SK-N-SH treated with all-trans-retinoic acid at 6 μM for 48 hours (cell line): ENCODE measurements around the gene ALOX15B.

Experiments
- ATAC-seq: fragments of 200-7000 bp; cut with Tn5 transposase; 3 replicates; pipeline ENCODE4 v1.9.1; 2020; ENCODE audit warnings: mild to moderate bottlenecking, moderate library complexity
- ARNTL ChIP-seq: fragments of 450-650 bp; formaldehyde crosslinking; IDR thresholded peaks from 2 replicates; pipeline ENCODE4 v1.5.0; 2020; ENCODE audit warnings: low read depth, mild to moderate bottlenecking, moderate library complexity, borderline replicate concordance
- BACH2 ChIP-seq: fragments of 250-450 bp; sonication (Bioruptor Pico); IDR thresholded peaks from 2 replicates; pipeline ENCODE4 v1.9.0; 2021; ENCODE audit warnings: mild to moderate bottlenecking, borderline replicate concordance
- ESRRG ChIP-seq: fragments of 250-450 bp; sonication (Bioruptor Pico); IDR thresholded peaks from 2 replicates; pipeline ENCODE4 v1.6.1; 2021; ENCODE audit warnings: mild to moderate bottlenecking
- GLIS3 ChIP-seq: fragments of 250-450 bp; sonication (Bioruptor Pico); IDR thresholded peaks from 2 replicates; pipeline ENCODE4 v1.5.0; 2020; ENCODE audit warnings: mild to moderate bottlenecking, moderate library complexity
- ISL1 ChIP-seq: fragments of 250-450 bp; sonication (Bioruptor Pico); IDR thresholded peaks from 2 replicates; pipeline ENCODE4 v2.1.2; 2022; ENCODE audit warnings: mild to moderate bottlenecking, moderate library complexity
- OSR1 ChIP-seq: fragments of 250-450 bp; sonication (Bioruptor Pico); IDR thresholded peaks from 2 replicates; pipeline ENCODE4 v1.8.0; 2022; ENCODE audit warnings: moderate library complexity, mild to moderate bottlenecking, inconsistent platforms
- PPARA ChIP-seq: fragments of 250-450 bp; sonication (Bioruptor Pico); IDR thresholded peaks from 2 replicates; pipeline ENCODE4 v1.5.0; 2020; ENCODE audit warnings: mild to moderate bottlenecking, borderline replicate concordance
- RARB ChIP-seq: fragments of 250-450 bp; sonication (Bioruptor Pico); IDR thresholded peaks from 2 replicates; pipeline ENCODE4 v1.8.0; 2021; ENCODE audit warnings: mild to moderate bottlenecking, moderate library complexity
- SNAI2 ChIP-seq: fragments of 250-450 bp; sonication (Bioruptor Pico); IDR thresholded peaks from 2 replicates; pipeline ENCODE4 v1.5.0; 2020; ENCODE audit warnings: mild to moderate bottlenecking, moderate library complexity
- TCF4 ChIP-seq: fragments of 250-450 bp; sonication (Bioruptor Pico); IDR thresholded peaks from 2 replicates; pipeline ENCODE4 v1.8.0; 2021; ENCODE audit warnings: mild to moderate bottlenecking, moderate library complexity, borderline replicate concordance
- TOX ChIP-seq: fragments of 250-450 bp; sonication (Bioruptor Pico); IDR thresholded peaks from 2 replicates; pipeline ENCODE4 v1.8.0; 2021; ENCODE audit warnings: mild to moderate bottlenecking, moderate library complexity, borderline replicate concordance
- ZFP3 ChIP-seq: fragments of 250-450 bp; sonication (Bioruptor Pico); IDR thresholded peaks from 2 replicates; pipeline ENCODE4 v1.5.0; 2020; ENCODE audit warnings: mild to moderate bottlenecking, moderate library complexity
- ZFP30 ChIP-seq: fragments of 450-650 bp; formaldehyde crosslinking; IDR thresholded peaks from 2 replicates; pipeline ENCODE4 v1.5.0; 2022; ENCODE audit warnings: mild to moderate bottlenecking, moderate library complexity
- ZNF565 ChIP-seq: fragments of 450-650 bp; formaldehyde crosslinking; conservative IDR thresholded peaks from 2 replicates; pipeline ENCODE4 v1.5.0; 2020; ENCODE audit warnings: low read depth, mild to moderate bottlenecking, moderate library complexity
- ZNF70 ChIP-seq: fragments of 450-650 bp; formaldehyde crosslinking; IDR thresholded peaks from 2 replicates; pipeline ENCODE4 v1.5.0; 2020; ENCODE audit warnings: mild to moderate bottlenecking, moderate library complexity
- ZNF8 ChIP-seq: fragments of 450-650 bp; formaldehyde crosslinking; IDR thresholded peaks from 2 replicates; pipeline ENCODE4 v1.5.0; 2020; ENCODE audit warnings: mild to moderate bottlenecking, moderate library complexity
- TF ChIP-seq, protein P1 (sequence below): fragments of 250-450 bp; sonication (Bioruptor Pico); IDR thresholded peaks from 2 replicates; pipeline ENCODE4 v1.5.1; 2021; ENCODE audit warnings: mild to moderate bottlenecking, moderate library complexity
- TF ChIP-seq, protein P2 (sequence below): fragments of 250-450 bp; sonication (Bioruptor Pico); IDR thresholded peaks from 2 replicates; pipeline ENCODE4 v1.8.0; 2021; ENCODE audit warnings: low read depth, mild to moderate bottlenecking, moderate library complexity, borderline replicate concordance
- TF ChIP-seq, protein P3 (sequence below): fragments of 250-450 bp; sonication (Bioruptor Pico); IDR thresholded peaks from 2 replicates; pipeline ENCODE4 v1.8.0; 2020; ENCODE audit warnings: mild to moderate bottlenecking, moderate library complexity, borderline replicate concordance
- TF ChIP-seq, protein P4 (sequence below): fragments of 250-450 bp; sonication (Bioruptor Pico); IDR thresholded peaks from 2 replicates; pipeline ENCODE4 v1.5.1; 2020; ENCODE audit warnings: low read depth, mild to moderate bottlenecking, moderate library complexity
- TF ChIP-seq, protein P5 (sequence below): fragments of 250-450 bp; sonication (Bioruptor Pico); IDR thresholded peaks from 2 replicates; pipeline ENCODE4 v1.5.0; 2020; ENCODE audit warnings: mild to moderate bottlenecking, moderate library complexity

The ALOX15B gene

DNA sequence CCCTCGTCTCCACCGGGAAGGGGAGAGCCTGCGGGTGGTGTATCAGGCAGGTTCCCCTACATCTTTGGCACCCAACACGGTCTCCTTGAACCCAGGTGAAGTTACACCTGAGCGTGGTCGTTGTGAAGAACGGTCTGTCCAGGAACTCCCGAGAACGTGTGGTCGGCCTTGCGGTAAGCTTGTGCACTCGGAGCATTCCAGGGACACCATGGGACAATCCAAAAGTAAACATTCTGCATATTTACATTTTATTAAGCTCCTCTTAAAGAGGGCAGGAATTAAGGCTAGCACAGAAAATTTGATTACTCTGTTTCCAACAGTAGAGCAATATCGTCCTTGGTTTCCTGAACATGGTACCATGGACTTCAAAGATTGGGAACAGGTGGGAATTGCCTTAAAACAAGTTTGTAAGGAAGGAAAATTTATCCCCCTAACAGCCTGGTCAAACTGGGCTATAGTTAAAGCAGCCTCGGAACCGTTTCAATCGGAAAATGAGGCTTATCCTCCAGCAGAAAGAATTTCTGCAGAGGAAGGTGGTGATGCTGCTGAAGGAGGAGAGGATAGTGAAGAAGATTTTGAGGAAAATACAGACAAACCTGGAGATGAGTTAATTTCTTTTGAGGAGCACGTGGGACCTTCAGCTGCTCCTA is 18.2 kb downstream of the ALOX15B start:
- no peak; the same call in 2 of the 3 replicates for ATAC-seq
- TF ChIP-seq ARNTL (no peak), PPARA (CRISPR knock-in tag) (no peak), RARB (CRISPR knock-in tag) (no peak)

DNA sequence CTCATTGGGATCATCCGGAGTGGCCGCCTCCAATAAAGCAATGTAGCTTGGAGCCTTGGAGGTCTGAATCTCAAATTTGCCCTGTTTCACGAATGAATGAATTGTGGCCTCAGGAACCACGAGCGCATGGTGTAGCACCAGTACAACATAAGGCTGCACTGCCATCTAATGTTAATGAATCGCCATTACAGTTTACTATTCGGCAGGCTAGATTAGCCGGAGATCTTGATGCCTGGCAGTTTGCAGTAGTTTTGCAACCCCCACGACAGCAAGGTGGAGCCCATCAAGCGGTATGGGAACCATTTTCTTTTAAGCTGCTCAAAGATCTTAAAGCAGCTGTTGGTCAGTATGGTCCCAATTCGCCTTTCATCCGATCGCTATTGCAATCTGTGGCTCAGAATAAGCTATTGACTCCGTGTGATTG is 18.8 kb downstream of the ALOX15B start:
- ATAC-seq: peak; percentile 93

DNA sequence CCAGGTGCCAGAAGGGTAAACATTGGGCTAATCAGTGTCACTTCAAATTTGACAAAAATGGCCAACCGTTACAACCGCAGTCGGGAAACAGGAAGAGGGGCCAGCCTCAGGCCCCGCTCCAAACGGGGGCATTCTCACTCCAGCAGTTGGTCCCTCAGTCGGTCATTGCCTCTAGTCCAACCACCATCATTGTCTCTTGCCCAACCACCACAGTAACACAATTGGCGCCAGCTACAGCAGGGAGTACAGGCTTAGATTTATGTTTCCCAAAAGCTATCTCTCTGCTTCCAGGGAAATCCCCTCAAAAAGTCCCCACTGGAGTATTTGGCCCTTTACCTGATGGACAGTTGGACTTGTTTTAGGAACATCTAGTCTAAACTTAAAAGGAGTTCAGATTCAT is 20.3 kb downstream of the ALOX15B start:
- no peak for ATAC-seq
- no peak for TF ChIP-seq PPARA (CRISPR knock-in tag)
- TF ChIP-seq, protein P1, sequence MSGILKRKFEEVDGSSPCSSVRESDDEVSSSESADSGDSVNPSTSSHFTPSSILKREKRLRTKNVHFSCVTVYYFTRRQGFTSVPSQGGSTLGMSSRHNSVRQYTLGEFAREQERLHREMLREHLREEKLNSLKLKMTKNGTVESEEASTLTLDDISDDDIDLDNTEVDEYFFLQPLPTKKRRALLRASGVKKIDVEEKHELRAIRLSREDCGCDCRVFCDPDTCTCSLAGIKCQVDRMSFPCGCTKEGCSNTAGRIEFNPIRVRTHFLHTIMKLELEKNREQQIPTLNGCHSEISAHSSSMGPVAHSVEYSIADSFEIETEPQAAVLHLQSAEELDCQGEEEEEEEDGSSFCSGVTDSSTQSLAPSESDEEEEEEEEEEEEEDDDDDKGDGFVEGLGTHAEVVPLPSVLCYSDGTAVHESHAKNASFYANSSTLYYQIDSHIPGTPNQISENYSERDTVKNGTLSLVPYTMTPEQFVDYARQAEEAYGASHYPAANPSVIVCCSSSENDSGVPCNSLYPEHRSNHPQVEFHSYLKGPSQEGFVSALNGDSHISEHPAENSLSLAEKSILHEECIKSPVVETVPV: no peak
- no peak for TF ChIP-seq ZFP30 (CRISPR knock-in tag)
- no peak for TF ChIP-seq RARB (CRISPR knock-in tag)
- no peak for TF ChIP-seq GLIS3 (CRISPR knock-in tag)
- TF ChIP-seq ZNF565 (CRISPR knock-in tag): no peak
- TF ChIP-seq, protein P2, sequence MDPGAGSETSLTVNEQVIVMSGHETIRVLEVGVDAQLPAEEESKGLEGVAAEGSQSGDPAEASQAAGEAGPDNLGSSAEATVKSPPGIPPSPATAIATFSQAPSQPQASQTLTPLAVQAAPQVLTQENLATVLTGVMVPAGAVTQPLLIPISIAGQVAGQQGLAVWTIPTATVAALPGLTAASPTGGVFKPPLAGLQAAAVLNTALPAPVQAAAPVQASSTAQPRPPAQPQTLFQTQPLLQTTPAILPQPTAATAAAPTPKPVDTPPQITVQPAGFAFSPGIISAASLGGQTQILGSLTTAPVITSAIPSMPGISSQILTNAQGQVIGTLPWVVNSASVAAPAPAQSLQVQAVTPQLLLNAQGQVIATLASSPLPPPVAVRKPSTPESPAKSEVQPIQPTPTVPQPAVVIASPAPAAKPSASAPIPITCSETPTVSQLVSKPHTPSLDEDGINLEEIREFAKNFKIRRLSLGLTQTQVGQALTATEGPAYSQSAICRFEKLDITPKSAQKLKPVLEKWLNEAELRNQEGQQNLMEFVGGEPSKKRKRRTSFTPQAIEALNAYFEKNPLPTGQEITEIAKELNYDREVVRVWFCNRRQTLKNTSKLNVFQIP: no peak
- no peak for TF ChIP-seq BACH2 (CRISPR knock-in tag)
- TF ChIP-seq, protein P3, sequence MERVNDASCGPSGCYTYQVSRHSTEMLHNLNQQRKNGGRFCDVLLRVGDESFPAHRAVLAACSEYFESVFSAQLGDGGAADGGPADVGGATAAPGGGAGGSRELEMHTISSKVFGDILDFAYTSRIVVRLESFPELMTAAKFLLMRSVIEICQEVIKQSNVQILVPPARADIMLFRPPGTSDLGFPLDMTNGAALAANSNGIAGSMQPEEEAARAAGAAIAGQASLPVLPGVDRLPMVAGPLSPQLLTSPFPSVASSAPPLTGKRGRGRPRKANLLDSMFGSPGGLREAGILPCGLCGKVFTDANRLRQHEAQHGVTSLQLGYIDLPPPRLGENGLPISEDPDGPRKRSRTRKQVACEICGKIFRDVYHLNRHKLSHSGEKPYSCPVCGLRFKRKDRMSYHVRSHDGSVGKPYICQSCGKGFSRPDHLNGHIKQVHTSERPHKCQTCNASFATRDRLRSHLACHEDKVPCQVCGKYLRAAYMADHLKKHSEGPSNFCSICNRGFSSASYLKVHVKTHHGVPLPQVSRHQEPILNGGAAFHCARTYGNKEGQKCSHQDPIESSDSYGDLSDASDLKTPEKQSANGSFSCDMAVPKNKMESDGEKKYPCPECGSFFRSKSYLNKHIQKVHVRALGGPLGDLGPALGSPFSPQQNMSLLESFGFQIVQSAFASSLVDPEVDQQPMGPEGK (CRISPR knock-in tag): no peak
- no peak for TF ChIP-seq ZNF70 (CRISPR knock-in tag)
- TF ChIP-seq ESRRG (CRISPR knock-in tag): no peak
- TF ChIP-seq ARNTL: no peak
- TF ChIP-seq TOX (CRISPR knock-in tag): no peak
- no peak for TF ChIP-seq ZNF8 (CRISPR knock-in tag)
- TF ChIP-seq, protein P4, sequence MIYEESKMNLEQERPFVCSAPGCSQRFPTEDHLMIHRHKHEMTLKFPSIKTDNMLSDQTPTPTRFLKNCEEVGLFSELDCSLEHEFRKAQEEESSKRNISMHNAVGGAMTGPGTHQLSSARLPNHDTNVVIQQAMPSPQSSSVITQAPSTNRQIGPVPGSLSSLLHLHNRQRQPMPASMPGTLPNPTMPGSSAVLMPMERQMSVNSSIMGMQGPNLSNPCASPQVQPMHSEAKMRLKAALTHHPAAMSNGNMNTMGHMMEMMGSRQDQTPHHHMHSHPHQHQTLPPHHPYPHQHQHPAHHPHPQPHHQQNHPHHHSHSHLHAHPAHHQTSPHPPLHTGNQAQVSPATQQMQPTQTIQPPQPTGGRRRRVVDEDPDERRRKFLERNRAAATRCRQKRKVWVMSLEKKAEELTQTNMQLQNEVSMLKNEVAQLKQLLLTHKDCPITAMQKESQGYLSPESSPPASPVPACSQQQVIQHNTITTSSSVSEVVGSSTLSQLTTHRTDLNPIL (CRISPR knock-in tag): no peak
- no peak for TF ChIP-seq ZFP3
- no peak for TF ChIP-seq TCF4
- no peak for TF ChIP-seq OSR1 (CRISPR knock-in tag)

More for the DNA sequence above, 18.8 kb downstream of the ALOX15B start:
- TF ChIP-seq ARNTL (no peak), ISL1 (CRISPR knock-in tag) (no peak), ESRRG (CRISPR knock-in tag) (no peak), TOX (CRISPR knock-in tag) (no peak), ZFP3 (no peak), SNAI2 (no peak), BACH2 (CRISPR knock-in tag) (no peak), TCF4 (no peak), RARB (CRISPR knock-in tag) (no peak), PPARA (CRISPR knock-in tag) (no peak)
- TF ChIP-seq, protein P1: no peak
- TF ChIP-seq, protein P5, sequence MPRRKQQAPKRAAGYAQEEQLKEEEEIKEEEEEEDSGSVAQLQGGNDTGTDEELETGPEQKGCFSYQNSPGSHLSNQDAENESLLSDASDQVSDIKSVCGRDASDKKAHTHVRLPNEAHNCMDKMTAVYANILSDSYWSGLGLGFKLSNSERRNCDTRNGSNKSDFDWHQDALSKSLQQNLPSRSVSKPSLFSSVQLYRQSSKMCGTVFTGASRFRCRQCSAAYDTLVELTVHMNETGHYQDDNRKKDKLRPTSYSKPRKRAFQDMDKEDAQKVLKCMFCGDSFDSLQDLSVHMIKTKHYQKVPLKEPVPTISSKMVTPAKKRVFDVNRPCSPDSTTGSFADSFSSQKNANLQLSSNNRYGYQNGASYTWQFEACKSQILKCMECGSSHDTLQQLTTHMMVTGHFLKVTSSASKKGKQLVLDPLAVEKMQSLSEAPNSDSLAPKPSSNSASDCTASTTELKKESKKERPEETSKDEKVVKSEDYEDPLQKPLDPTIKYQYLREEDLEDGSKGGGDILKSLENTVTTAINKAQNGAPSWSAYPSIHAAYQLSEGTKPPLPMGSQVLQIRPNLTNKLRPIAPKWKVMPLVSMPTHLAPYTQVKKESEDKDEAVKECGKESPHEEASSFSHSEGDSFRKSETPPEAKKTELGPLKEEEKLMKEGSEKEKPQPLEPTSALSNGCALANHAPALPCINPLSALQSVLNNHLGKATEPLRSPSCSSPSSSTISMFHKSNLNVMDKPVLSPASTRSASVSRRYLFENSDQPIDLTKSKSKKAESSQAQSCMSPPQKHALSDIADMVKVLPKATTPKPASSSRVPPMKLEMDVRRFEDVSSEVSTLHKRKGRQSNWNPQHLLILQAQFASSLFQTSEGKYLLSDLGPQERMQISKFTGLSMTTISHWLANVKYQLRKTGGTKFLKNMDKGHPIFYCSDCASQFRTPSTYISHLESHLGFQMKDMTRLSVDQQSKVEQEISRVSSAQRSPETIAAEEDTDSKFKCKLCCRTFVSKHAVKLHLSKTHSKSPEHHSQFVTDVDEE (CRISPR knock-in tag): no peak
